ENCODE measurements around the gene CDK5RAP2. TPM values are rescaled to one million over a fixed set of nuclear protein-coding genes. Genes with fewer than 3 reads are reported as not detected.
"Not testable (repeated sequence)": the region's sequence is repeated elsewhere in the genome, so short reads cannot be mapped to it uniquely, and the experiment has no call there.

Gene CDK5RAP2
- total RNA-seq, 1 donor from 2014 or later, result 80.0 TPM

GRCh38 chr9:120559546-120559945 is 20.4 kb downstream of the CDK5RAP2 start:
- ChIA-PET POLR2A (no interaction called here), CTCF (no interaction called here)
- intact Hi-C loops (cut with micrococcal nuclease), result no loop called here
- H3K27ac Mint-ChIP-seq, result no peak overlapping the region
- ATAC-seq (ENCODE audit: low read depth), result no peak
- no peak for DNase-seq
- H3K4me1 Mint-ChIP-seq, result peaks cover 14% of the 10 kb centered on the region
- no peaks in the 10 kb centered on the region for H3K27me3 Mint-ChIP-seq
- peaks cover 65% of the 10 kb centered on the region for H3K36me3 Mint-ChIP-seq (ENCODE audit: low read depth)
- TF ChIP-seq CTCF (IDR thresholded peaks at IDR 0.05), result no peak
- H3K9me3 Mint-ChIP-seq, result no peaks in the 10 kb centered on the region
- H3K4me3 Mint-ChIP-seq, result no peak overlapping the region

GRCh38 chr9:120558454-120558853 is 21.5 kb downstream of the CDK5RAP2 start:
- Mint-ChIP-seq H3K4me1 (peaks cover 14% of the 10 kb centered on the region), H3K27me3 (no peaks in the 10 kb centered on the region), H3K36me3 (ENCODE audit: low read depth) (peaks cover 63% of the 10 kb centered on the region), H3K27ac (no peak overlapping the region), H3K9me3 (no peaks in the 10 kb centered on the region), H3K4me3 (no peak overlapping the region)
- no peak for TF ChIP-seq CTCF (IDR thresholded peaks at IDR 0.05)
- intact Hi-C loops (cut with micrococcal nuclease), result no loop called here
- POLR2A ChIA-PET, result no interaction called here
- CTCF ChIA-PET, result no interaction called here
- no peak for ATAC-seq (ENCODE audit: low read depth)
- DNase-seq, result no peak

- H3K4me3 Mint-ChIP-seq, result no peak overlapping the region
- H3K27me3 Mint-ChIP-seq, result no peaks in the 10 kb centered on the region
- POLR2A ChIA-PET, result no interaction called here
- H3K27ac Mint-ChIP-seq, result no peak overlapping the region
- intact Hi-C loops (cut with micrococcal nuclease), result no loop called here
- no peaks in the 10 kb centered on the region for H3K9me3 Mint-ChIP-seq
- no peak for TF ChIP-seq CTCF (IDR thresholded peaks at IDR 0.05)
- no peak for ATAC-seq (ENCODE audit: low read depth)
- peaks cover 14% of the 10 kb centered on the region for H3K4me1 Mint-ChIP-seq
- H3K36me3 Mint-ChIP-seq (ENCODE audit: low read depth), result peaks cover 63% of the 10 kb centered on the region
- CTCF ChIA-PET, result no interaction called here
- no peak for DNase-seq
Measured at GRCh38 chr9:120557205-120557604, 22.8 kb downstream of the CDK5RAP2 start.

- peaks cover 59% of the 10 kb centered on the region for H3K36me3 Mint-ChIP-seq (ENCODE audit: low read depth)
Measured at GRCh38 chr9:120556775-120557174, 23.2 kb downstream of the CDK5RAP2 start.

GRCh38 chr9:120555839-120556238 is 24.1 kb downstream of the CDK5RAP2 start:
- Mint-ChIP-seq H3K4me1 (peaks cover 14% of the 10 kb centered on the region), H3K36me3 (ENCODE audit: low read depth) (peaks cover 62% of the 10 kb centered on the region), H3K27me3 (no peaks in the 10 kb centered on the region), H3K27ac (no peak overlapping the region), H3K4me3 (no peak overlapping the region), H3K9me3 (no peaks in the 10 kb centered on the region)
- ATAC-seq (ENCODE audit: low read depth) (peak; percentile 45), DNase-seq (no peak)
- intact Hi-C loops (cut with micrococcal nuclease), result no loop called here
- TF ChIP-seq CTCF (IDR thresholded peaks at IDR 0.05), result no peak
- CTCF ChIA-PET, result no interaction called here
- POLR2A ChIA-PET, result no interaction called here

More at GRCh38 chr9:120556775-120557174, 23.2 kb downstream of the CDK5RAP2 start:
- DNase-seq (no peak), ATAC-seq (ENCODE audit: low read depth) (no peak)
- H3K9me3 Mint-ChIP-seq, result no peaks in the 10 kb centered on the region
- no peak overlapping the region for H3K27ac Mint-ChIP-seq
- H3K27me3 Mint-ChIP-seq, result no peaks in the 10 kb centered on the region
- peaks cover 14% of the 10 kb centered on the region for H3K4me1 Mint-ChIP-seq
- H3K4me3 Mint-ChIP-seq, result no peak overlapping the region
- no peak for TF ChIP-seq CTCF (IDR thresholded peaks at IDR 0.05)
- intact Hi-C loops (cut with micrococcal nuclease), result no loop called here
- CTCF ChIA-PET, result no interaction called here
- POLR2A ChIA-PET, result no interaction called here

- H3K4me3 Mint-ChIP-seq; CTCF ChIA-PET; H3K27me3 Mint-ChIP-seq; POLR2A ChIA-PET; ATAC-seq (ENCODE audit: low read depth); DNase-seq; H3K27ac Mint-ChIP-seq; H3K9me3 Mint-ChIP-seq; intact Hi-C loops (cut with micrococcal nuclease): not testable (repeated sequence)
- peaks cover 77% of the 10 kb centered on the region for H3K36me3 Mint-ChIP-seq (ENCODE audit: low read depth)
- H3K4me1 Mint-ChIP-seq, result peaks cover 11% of the 10 kb centered on the region
Measured at GRCh38 chr9:120552210-120552704, 27.7 kb downstream of the CDK5RAP2 start.
